Central memory CD8-positive, alpha-beta T cell (primary cell): Measurements from ENCODE around the gene EAF2.
"Not testable (repeated sequence)": the region's sequence is repeated elsewhere in the genome, so short reads cannot be mapped to it uniquely, and the experiment has no call there.

Experiments
- ATAC-seq: fragments of 150-1000 bp; cut with Tn5 transposase; replicated peaks from 2 replicates; pipeline ENCODE4 v1.10.0; 2022; ENCODE audit warnings: mild to moderate bottlenecking, moderate FRiP score, moderate number of reproducible peaks; ENCODE audit not compliant: poor library complexity, severe bottlenecking; ENCODE audit errors: extremely low read depth
- DNase-seq, 2 donors: peaks; one replicate each; pipeline ENCODE4 v3.0.0; 2021; ENCODE audit warnings: low spot score in 2 of 2
- H3K27ac Mint-ChIP-seq: one replicate; pipeline ENCODE4 v1.8.0; 2022; ENCODE audit warnings: low read depth, mild to moderate bottlenecking, moderate library complexity, mixed read lengths
- H3K27me3 Mint-ChIP-seq: one replicate; pipeline ENCODE4 v1.8.0; 2022; ENCODE audit warnings: mixed read lengths
- H3K36me3 Mint-ChIP-seq: one replicate; pipeline ENCODE4 v1.8.0; 2022; ENCODE audit warnings: mild to moderate bottlenecking, moderate library complexity, mixed read lengths; ENCODE audit not compliant: insufficient read depth
- H3K4me1 Mint-ChIP-seq: one replicate; pipeline ENCODE4 v1.8.0; 2022; ENCODE audit warnings: mixed read lengths
- H3K4me3 Mint-ChIP-seq: one replicate; pipeline ENCODE4 v1.8.0; 2022; ENCODE audit warnings: mild to moderate bottlenecking, moderate library complexity, mixed read lengths
- H3K9me3 Mint-ChIP-seq: one replicate; pipeline ENCODE4 v1.8.0; 2022; ENCODE audit warnings: mixed read lengths

The EAF2 gene

DNA sequence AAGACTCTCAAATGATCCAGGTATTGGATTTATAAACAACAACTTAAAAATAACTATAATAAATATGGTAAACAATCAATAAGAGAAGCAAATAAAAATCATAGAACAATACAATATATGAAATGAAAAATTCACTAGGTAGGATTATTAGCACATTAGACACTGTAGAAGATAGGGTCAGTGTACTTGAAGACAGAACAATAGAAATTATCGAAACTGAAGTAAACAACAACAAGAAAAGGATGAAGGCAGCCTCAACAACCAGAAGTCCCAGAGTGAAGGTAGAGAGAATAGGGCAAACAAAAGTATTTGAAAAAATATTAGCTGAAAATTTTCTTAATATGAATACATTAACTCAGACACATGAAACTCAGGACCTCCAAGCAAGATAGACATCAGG lies 12.0 kb upstream of the EAF2 start:
- peaks cover 9% of the 10 kb centered on the region for H3K9me3 Mint-ChIP-seq
- peaks cover 28% of the 10 kb centered on the region for H3K4me1 Mint-ChIP-seq
- no peaks in the 10 kb centered on the region for H3K27me3 Mint-ChIP-seq
- no peak overlapping the region for H3K27ac Mint-ChIP-seq
- ATAC-seq (no peak), DNase-seq (no peak)
- H3K4me3 Mint-ChIP-seq: peak overlapping the region; percentile 12
- H3K36me3 Mint-ChIP-seq: peaks cover 46% of the 10 kb centered on the region

- ATAC-seq (no peak), DNase-seq (no peak)
- Mint-ChIP-seq H3K4me1 (peaks cover 49% of the 10 kb centered on the region), H3K9me3 (no peaks in the 10 kb centered on the region), H3K27ac (peak overlapping the region; percentile 94), H3K36me3 (peaks cover 22% of the 10 kb centered on the region), H3K4me3 (peak overlapping the region; percentile 94), H3K27me3 (no peaks in the 10 kb centered on the region)
These were observed 795 bp upstream of the EAF2 start for GRCh38 chr3:121834157-121834670.

- peaks cover 42% of the 10 kb centered on the region for H3K4me1 Mint-ChIP-seq
These were observed 424 bp downstream of the EAF2 start for GRCh38 chr3:121835465-121835801.

DNA sequence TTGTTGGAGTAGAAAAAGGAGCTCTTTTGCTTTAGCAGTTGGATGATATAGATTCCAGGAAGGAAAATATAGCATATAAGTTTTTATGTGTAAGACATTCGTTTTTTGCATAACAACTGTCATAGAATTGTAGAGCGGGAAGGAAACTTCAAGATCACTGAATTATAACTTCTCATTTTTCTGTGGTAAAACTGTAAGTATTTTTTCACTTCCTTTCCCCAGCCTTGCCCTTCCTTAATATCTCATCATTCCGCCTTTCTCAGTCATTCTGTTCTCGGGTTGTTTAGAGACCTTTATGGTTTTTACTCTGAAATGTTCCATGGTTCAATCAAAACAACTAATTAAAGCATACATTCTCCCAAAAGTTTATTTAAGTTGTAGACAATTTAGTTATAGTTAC lies 1.1 kb downstream of the EAF2 start:
- ATAC-seq: no peak
- no peaks in the 10 kb centered on the region for H3K27me3 Mint-ChIP-seq
- peaks cover 37% of the 10 kb centered on the region for H3K4me1 Mint-ChIP-seq
- peak overlapping the region; percentile 94 for H3K4me3 Mint-ChIP-seq
- H3K9me3 Mint-ChIP-seq: no peaks in the 10 kb centered on the region
- no peak for DNase-seq
- H3K36me3 Mint-ChIP-seq: peaks cover 18% of the 10 kb centered on the region
- H3K27ac Mint-ChIP-seq: peak overlapping the region; percentile 94

More at GRCh38 chr3:121835465-121835801, 424 bp downstream of the EAF2 start:
- Mint-ChIP-seq H3K4me3 (peak overlapping the region; percentile 94), H3K36me3 (peaks cover 21% of the 10 kb centered on the region), H3K27ac (peak overlapping the region; percentile 94), H3K9me3 (no peaks in the 10 kb centered on the region), H3K27me3 (no peaks in the 10 kb centered on the region)
- DNase-seq: no peak
- ATAC-seq: peak; percentile 19

DNA sequence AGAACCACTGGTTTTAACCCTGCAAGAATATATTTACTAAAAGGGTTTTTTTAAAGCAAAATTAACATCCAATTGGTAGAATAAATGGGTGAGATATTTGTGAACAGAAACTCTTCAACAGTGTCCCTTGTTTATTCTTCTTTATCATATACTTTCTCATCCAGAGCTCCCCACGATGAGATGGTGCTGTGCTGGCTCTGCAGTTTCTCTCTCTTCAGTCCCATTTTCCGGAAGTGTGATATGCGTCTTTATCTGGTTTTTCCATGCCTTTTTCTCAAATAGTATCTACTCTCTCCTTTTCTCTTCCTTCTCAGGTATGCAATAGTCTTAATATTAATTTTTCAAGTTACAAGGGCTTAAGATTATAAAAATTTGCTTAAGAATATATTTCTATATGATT lies 1.5 kb downstream of the EAF2 start:
- peaks cover 37% of the 10 kb centered on the region for H3K4me1 Mint-ChIP-seq
- H3K27ac Mint-ChIP-seq: no peak overlapping the region
- peaks cover 18% of the 10 kb centered on the region for H3K36me3 Mint-ChIP-seq
- no peaks in the 10 kb centered on the region for H3K27me3 Mint-ChIP-seq
- H3K9me3 Mint-ChIP-seq: no peaks in the 10 kb centered on the region
- no peak for DNase-seq
- ATAC-seq: no peak
- H3K4me3 Mint-ChIP-seq: peak overlapping the region; percentile 94

- ATAC-seq (no peak), DNase-seq (no peak)
- peaks cover 6% of the 10 kb centered on the region for H3K36me3 Mint-ChIP-seq
- no peaks in the 10 kb centered on the region for H3K9me3 Mint-ChIP-seq
- H3K27me3 Mint-ChIP-seq: no peaks in the 10 kb centered on the region
- no peak overlapping the region for H3K4me3 Mint-ChIP-seq
- H3K27ac Mint-ChIP-seq: no peak overlapping the region
- H3K4me1 Mint-ChIP-seq: peaks cover 16% of the 10 kb centered on the region
These were observed 5.0 kb downstream of the EAF2 start for GRCh38 chr3:121839962-121840361.

DNA sequence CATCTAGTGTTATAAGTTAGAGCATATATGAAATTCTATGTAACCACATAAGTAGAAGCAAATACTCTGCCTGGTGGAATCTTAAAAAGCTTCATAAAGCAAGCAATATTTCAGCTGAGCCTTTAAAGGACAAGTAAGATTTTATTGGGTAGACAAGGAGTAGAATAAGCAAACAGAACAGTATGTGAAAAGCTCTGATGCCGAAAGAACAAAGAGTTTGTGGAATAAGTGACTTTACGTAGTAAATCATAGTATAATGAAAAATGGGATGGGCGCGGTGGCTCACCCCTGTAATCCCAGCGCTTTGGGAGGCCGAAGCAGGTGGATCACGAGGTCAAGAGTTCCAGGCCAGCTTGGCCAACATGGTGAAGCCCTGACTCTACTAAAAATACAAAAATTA lies 9.9 kb downstream of the EAF2 start:
- DNase-seq (no peak), ATAC-seq (no peak)
- H3K27ac Mint-ChIP-seq: no peak overlapping the region
- no peaks in the 10 kb centered on the region for H3K4me1 Mint-ChIP-seq
- no peaks in the 10 kb centered on the region for H3K9me3 Mint-ChIP-seq
- no peak overlapping the region for H3K4me3 Mint-ChIP-seq
- H3K27me3 Mint-ChIP-seq: no peaks in the 10 kb centered on the region
- peaks cover 3% of the 10 kb centered on the region for H3K36me3 Mint-ChIP-seq

DNA sequence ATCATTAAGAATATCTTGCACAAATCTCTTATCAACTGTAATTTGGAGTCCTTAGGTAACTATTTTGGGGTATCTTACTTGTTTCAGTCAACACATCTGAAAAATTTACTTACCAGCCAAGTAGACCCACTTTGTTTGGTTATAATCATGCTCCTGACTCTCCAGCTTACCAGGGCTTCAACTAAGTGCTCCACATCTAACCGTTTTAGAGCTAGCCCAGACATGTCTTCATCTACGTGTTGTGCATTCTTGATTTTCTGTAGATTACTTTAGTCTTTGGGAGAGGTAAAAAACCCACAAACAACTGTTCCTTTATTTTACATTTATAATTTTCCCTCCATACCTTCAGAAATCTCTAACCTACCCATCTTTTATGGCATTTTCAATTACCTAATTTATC lies 17.2 kb downstream of the EAF2 start:
- no peak for ATAC-seq

GRCh38 chr3:121855555-121855954 lies 20.5 kb downstream of the EAF2 start:
- no peak overlapping the region for H3K27ac Mint-ChIP-seq
- no peaks in the 10 kb centered on the region for H3K4me1 Mint-ChIP-seq
- H3K36me3 Mint-ChIP-seq: peaks cover 6% of the 10 kb centered on the region
- DNase-seq (no peak), ATAC-seq (no peak)
- H3K4me3 Mint-ChIP-seq: no peak overlapping the region
- H3K27me3 Mint-ChIP-seq: no peaks in the 10 kb centered on the region
- no peaks in the 10 kb centered on the region for H3K9me3 Mint-ChIP-seq

More for the DNA sequence above, 17.2 kb downstream of the EAF2 start:
- Mint-ChIP-seq H3K36me3 (peaks cover 5% of the 10 kb centered on the region), H3K27ac (no peak overlapping the region), H3K27me3 (no peaks in the 10 kb centered on the region), H3K4me1 (no peaks in the 10 kb centered on the region), H3K9me3 (no peaks in the 10 kb centered on the region), H3K4me3 (no peak overlapping the region)
- no peak for DNase-seq

DNA sequence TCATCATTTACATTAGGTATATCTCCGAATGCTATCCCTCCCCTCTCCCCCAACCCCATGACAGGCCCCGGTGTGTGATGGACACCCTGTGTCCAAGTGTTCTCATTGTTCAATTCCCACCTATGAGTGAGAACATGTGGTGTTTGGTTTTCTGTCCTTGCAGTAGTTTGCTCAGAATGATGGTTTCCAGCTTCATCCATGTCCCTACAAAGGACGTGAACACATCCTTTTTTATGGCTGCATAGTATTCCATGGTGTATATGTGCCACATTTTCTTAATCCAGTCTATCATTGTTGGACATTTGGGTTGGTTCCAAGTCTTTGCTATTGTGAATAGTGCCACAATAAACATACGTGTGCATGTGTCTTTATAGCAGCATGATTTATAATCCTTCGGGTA lies 22.8 kb downstream of the EAF2 start:
- not testable (repeated sequence) for H3K27me3 Mint-ChIP-seq, DNase-seq, ATAC-seq, H3K4me3 Mint-ChIP-seq, H3K36me3 Mint-ChIP-seq, H3K4me1 Mint-ChIP-seq, H3K9me3 Mint-ChIP-seq, H3K27ac Mint-ChIP-seq

DNA sequence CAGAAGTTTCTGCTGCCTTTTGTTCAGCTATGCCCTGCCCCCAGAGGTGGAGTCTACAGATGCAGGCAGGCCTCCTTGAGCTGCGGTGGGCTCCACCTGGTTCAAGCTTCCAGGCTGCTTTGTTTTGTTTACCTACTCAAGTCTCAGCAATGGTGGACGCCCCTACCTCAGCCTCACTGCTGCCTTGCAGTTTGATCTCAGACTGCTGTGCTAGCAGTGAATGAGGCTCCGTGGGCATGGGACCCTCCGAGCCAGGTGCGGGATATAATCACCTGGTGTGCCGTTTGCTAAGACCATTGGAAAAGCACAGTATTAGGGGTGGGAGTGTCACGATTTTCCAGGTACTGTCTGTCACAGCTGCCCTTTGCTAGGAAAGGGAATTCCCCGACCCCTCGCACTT lies 28.2 kb downstream of the EAF2 start:
- H3K27me3 Mint-ChIP-seq, H3K36me3 Mint-ChIP-seq, ATAC-seq, H3K4me1 Mint-ChIP-seq, H3K4me3 Mint-ChIP-seq, H3K9me3 Mint-ChIP-seq, H3K27ac Mint-ChIP-seq, DNase-seq: not testable (repeated sequence)

- Mint-ChIP-seq H3K27ac (no peak overlapping the region), H3K9me3 (no peaks in the 10 kb centered on the region), H3K4me1 (no peaks in the 10 kb centered on the region), H3K4me3 (no peak overlapping the region), H3K36me3 (peaks cover 2% of the 10 kb centered on the region), H3K27me3 (no peaks in the 10 kb centered on the region)
- DNase-seq (no peak), ATAC-seq (no peak)
These were observed 28.8 kb downstream of the EAF2 start for GRCh38 chr3:121863801-121864200.

GRCh38 chr3:121869736-121870135 lies 34.7 kb downstream of the EAF2 start:
- ATAC-seq (no peak), DNase-seq (no peak)
- peaks cover 2% of the 10 kb centered on the region for H3K36me3 Mint-ChIP-seq
- H3K4me1 Mint-ChIP-seq: no peaks in the 10 kb centered on the region
- H3K27me3 Mint-ChIP-seq: no peaks in the 10 kb centered on the region
- H3K9me3 Mint-ChIP-seq: no peaks in the 10 kb centered on the region
- H3K4me3 Mint-ChIP-seq: no peak overlapping the region
- H3K27ac Mint-ChIP-seq: no peak overlapping the region

- DNase-seq (no peak), ATAC-seq (no peak)
- peaks cover 2% of the 10 kb centered on the region for H3K36me3 Mint-ChIP-seq
- no peak overlapping the region for H3K27ac Mint-ChIP-seq
- no peaks in the 10 kb centered on the region for H3K4me1 Mint-ChIP-seq
- no peaks in the 10 kb centered on the region for H3K9me3 Mint-ChIP-seq
- no peak overlapping the region for H3K4me3 Mint-ChIP-seq
- no peaks in the 10 kb centered on the region for H3K27me3 Mint-ChIP-seq
These were observed 35.7 kb downstream of the EAF2 start for GRCh38 chr3:121870717-121871116.
